GM12878 (cell line): ENCODE measurements around the gene ZFYVE21. TPM values are rescaled to one million over a fixed set of nuclear protein-coding genes. Genes with fewer than 3 reads are reported as not detected.

Experiments
- ATAC-seq: fragments of 200-7000 bp; cut with Tn5 transposase; 3 replicates; pipeline ENCODE4 v1.9.1; 2020; ENCODE audit warnings: mild to moderate bottlenecking, moderate library complexity
- BruUV-seq: library from RNA; stranded (reverse); fragments of 400-500 nt; replicated peaks from 2 replicates; lab custom pipeline; 2021; lab: Mats Ljungman, UMichigan
- CTCF ChIA-PET: fragments of 300-600 bp; sonication (Branson Sonifier 250); formaldehyde crosslinking; extraction: SDS; loops from one replicate; lab custom pipeline; 2021; ENCODE audit warnings: inconsistent platforms; lab: Yijun Ruan, JAX
- POLR2A ChIA-PET: fragments of 350-600 bp; formaldehyde crosslinking; extraction: SDS; loops from one replicate; lab custom pipeline; 2021; ENCODE audit warnings: inconsistent platforms; lab: Charles Lee
- RAD21 ChIA-PET: fragments of 300-600 bp; sonication (Branson Sonifier 250); formaldehyde crosslinking; loops from one replicate; lab custom pipeline; 2023; ENCODE audit warnings: antibody characterized with exemption; ENCODE audit not compliant: unreplicated experiment; lab: Charles Lee
- SMC1A ChIA-PET: fragments of 300-600 bp; sonication (Branson Sonifier 250); formaldehyde crosslinking; loops from one replicate; lab custom pipeline; 2023; ENCODE audit not compliant: unreplicated experiment, uncharacterized antibody; lab: Charles Lee
- DNase-seq: peaks from one replicate; pipeline ENCODE4 v3.0.0-alpha.2; 2011; ENCODE audit warnings: low read depth, low spot score
- FAIRE-seq: peaks from 3 replicates; lab custom pipeline; 2011; peaks lifted over from hg19 to GRCh38; lab: Jason Lieb, UNC
- H2AFZ ChIP-seq: 2 replicates; pipeline ENCODE4 v1.6.0; 2011; ENCODE audit warnings: low read depth, low read length, control low read depth; ENCODE audit not compliant: control insufficient read depth
- H3K27ac ChIP-seq: 2 replicates; pipeline ENCODE4 v1.5.1; 2011; ENCODE audit warnings: control low read depth; ENCODE audit not compliant: control insufficient read depth, insufficient read depth
- H3K27me3 ChIP-seq, 2 experiments: replicated peaks in 1 of 2; 2 replicates each; pipeline versions ENCODE4 v1.6.0 to v1.6.1; 2011; ENCODE audit warnings: low read length in 1 of 2; ENCODE audit not compliant: control insufficient read depth in 2 of 2, insufficient read depth in 2 of 2
- H3K36me3 ChIP-seq, 2 experiments: 2 replicates each; pipeline ENCODE4 v1.5.1; 2011; ENCODE audit warnings: low read length in 1 of 2; ENCODE audit not compliant: control insufficient read depth in 2 of 2, insufficient read depth in 2 of 2
- H3K4me1 ChIP-seq: 2 replicates; pipeline ENCODE4 v1.6.1; 2011; ENCODE audit warnings: mild to moderate bottlenecking, low read length, moderate library complexity, mixed read lengths; ENCODE audit not compliant: control insufficient read depth, insufficient read depth
- H3K4me2 ChIP-seq: 2 replicates; pipeline ENCODE4 v1.6.0; 2011; ENCODE audit warnings: control low read depth; ENCODE audit not compliant: control insufficient read depth, insufficient read depth
- H3K4me3 ChIP-seq: fragments of 200-600 bp; sonication (generic); 2 replicates; pipeline ENCODE4 v1.5.1; 2016
- H3K79me2 ChIP-seq: 2 replicates; pipeline ENCODE4 v1.6.0; 2011; ENCODE audit warnings: low read length; ENCODE audit not compliant: control insufficient read depth, insufficient read depth
- H3K9ac ChIP-seq: 2 replicates; pipeline ENCODE4 v1.8.0; 2011; ENCODE audit warnings: low read length, control low read depth, mixed read lengths; ENCODE audit not compliant: control insufficient read depth, insufficient read depth
- H3K9me3 ChIP-seq: replicated peaks from 3 replicates; pipeline ENCODE4 v1.5.1; 2011; ENCODE audit warnings: mild to moderate bottlenecking, low read length; ENCODE audit not compliant: control insufficient read depth, insufficient read depth
- H4K20me1 ChIP-seq: 2 replicates; pipeline ENCODE4 v1.6.0; 2011; ENCODE audit not compliant: control insufficient read depth, insufficient read depth
- MYB ChIP-seq: fragments of 150-350 bp; IDR thresholded peaks from 2 replicates; pipeline ENCODE4 v1.6.1; 2014; ENCODE audit warnings: mild to moderate bottlenecking, low read depth, low read length, borderline replicate concordance
- NR2C2 ChIP-seq: IDR thresholded peaks from 2 replicates; pipeline ENCODE4 v1.6.1; 2011; ENCODE audit warnings: borderline replicate concordance, low read depth; ENCODE audit not compliant: control insufficient read depth, insufficient read length
- WGBS: methylation state at CpG from one replicate; pipeline ENCODE4 v1.1.6; 2016; ENCODE audit warnings: low lambda C conversion rate; ENCODE audit not compliant: insufficient replicate concordance, insufficient coverage; ENCODE audit errors: missing lambda C conversion rate; 5-methylcytosine and 5-hydroxymethylcytosine counted together
- in situ Hi-C: fragments of 300-500 bp; cut with MboI; formaldehyde crosslinking; loops from 9 replicates; pipeline ENCODE4 v1.14.3; 2018; ENCODE audit warnings: mixed read lengths
- intact Hi-C: fragments of 100-400 bp; cut with micrococcal nuclease; formaldehyde crosslinking; loops from one replicate; pipeline ENCODE4 v1.14.2; 2022; ENCODE audit not compliant: unreplicated experiment
- polyA plus RNA-seq, 11 experiments: library from polyadenylated mRNA; depleted of rRNA in 4 of 11; unstranded in 6 of 11; stranded (reverse) in 5 of 11; fragments of >200 nt; fragmentation: Nextera tagmentation in 4 of 11; fragmentation: Illumina TruSeq in 1 of 11; extraction: Ambion mirVana in 4 of 11; extraction: Trizol in 1 of 11; gene quantifications; 1 replicate in 1 of 11; 2 replicates in 10 of 11; pipeline versions ENCODE4 v1.2.1 to v1.2.3, GENCODE V29; 2011 to 2016; ENCODE audit warnings: inconsistent platforms in 2 of 11, missing spikeins in 2 of 11, low read depth in 1 of 11
- total RNA-seq, 4 experiments: library from RNA; depleted of rRNA in 3 of 4; stranded (reverse); fragments of >200 nt in 3 of 4; fragmentation: Illumina TruSeq in 1 of 4; extraction: Trizol in 1 of 4; gene quantifications; 2 replicates each; pipeline versions ENCODE4 v1.2.1 to v1.2.3, GENCODE V29; 2013 to 2021
- TF ChIP-seq, protein P1 (sequence below): fragments of 450-650 bp; IDR thresholded peaks from 2 replicates; pipeline ENCODE4 v1.6.1; 2017; ENCODE audit warnings: antibody characterized with exemption, mild to moderate bottlenecking, moderate library complexity
- TF ChIP-seq, protein P2 (sequence below): fragments of 450-650 bp; IDR thresholded peaks from 2 replicates; pipeline ENCODE4 v1.6.1; 2018; ENCODE audit warnings: borderline replicate concordance, mild to moderate bottlenecking; ENCODE audit not compliant: partially characterized antibody

Gene ZFYVE21
- total and polyA plus RNA-seq, 10 of the 15 experiments (the other 5 are each of a cell fraction or from before 2014, with no cell fraction given): 0.79 to 21.7 (median 13.8) TPM

DNA sequence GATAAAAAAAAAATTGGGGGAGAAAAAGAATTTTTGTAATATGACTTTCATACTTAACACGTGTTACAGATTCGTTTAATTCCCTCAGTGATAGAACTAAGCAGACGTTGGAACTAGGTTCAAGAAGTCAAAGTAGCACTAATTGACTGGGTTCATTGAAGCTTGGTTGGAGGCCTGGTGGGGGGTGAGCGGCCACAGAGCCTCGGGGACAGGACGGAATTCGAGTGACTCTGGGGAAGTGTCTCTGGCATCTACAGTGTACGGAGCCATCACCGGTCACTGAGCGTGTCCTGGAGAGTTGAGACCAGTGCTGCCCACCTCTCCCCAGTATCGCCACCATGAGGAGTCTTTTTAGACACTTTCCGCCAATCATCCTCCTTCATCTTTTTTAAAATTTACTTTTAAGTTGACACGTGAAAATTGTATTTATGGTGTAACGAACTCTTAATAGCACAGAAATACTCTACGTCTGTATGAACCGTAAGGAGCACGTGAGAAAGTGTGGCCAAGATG, 1.3 kb downstream of the ZFYVE21 start (continued):
- TF ChIP-seq, protein P1, sequence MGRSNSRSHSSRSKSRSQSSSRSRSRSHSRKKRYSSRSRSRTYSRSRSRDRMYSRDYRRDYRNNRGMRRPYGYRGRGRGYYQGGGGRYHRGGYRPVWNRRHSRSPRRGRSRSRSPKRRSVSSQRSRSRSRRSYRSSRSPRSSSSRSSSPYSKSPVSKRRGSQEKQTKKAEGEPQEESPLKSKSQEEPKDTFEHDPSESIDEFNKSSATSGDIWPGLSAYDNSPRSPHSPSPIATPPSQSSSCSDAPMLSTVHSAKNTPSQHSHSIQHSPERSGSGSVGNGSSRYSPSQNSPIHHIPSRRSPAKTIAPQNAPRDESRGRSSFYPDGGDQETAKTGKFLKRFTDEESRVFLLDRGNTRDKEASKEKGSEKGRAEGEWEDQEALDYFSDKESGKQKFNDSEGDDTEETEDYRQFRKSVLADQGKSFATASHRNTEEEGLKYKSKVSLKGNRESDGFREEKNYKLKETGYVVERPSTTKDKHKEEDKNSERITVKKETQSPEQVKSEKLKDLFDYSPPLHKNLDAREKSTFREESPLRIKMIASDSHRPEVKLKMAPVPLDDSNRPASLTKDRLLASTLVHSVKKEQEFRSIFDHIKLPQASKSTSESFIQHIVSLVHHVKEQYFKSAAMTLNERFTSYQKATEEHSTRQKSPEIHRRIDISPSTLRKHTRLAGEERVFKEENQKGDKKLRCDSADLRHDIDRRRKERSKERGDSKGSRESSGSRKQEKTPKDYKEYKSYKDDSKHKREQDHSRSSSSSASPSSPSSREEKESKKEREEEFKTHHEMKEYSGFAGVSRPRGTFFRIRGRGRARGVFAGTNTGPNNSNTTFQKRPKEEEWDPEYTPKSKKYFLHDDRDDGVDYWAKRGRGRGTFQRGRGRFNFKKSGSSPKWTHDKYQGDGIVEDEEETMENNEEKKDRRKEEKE: no peak
- TF ChIP-seq MYB (no peak), NR2C2 (no peak)
- TF ChIP-seq, all 136 proteins: peak for 0

DNA sequence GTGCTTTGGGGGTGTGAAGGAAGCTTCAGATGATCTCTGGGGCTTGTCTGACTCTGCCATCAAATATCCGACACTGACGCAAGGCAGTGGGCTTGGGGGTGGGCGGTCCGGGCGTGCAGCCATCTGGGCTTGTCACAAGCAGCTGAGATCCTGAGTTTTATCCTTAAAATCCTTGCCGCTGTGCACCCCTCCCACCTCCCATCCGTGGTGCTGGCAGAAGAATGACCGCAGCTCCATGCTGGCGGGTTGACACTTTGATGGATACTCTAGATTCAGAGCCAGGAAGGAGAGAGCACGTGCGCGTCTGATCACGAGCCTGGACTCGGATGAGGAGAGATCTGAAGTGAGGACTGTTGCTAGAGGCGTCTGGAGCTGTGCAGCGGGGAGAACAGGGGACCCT, 3.0 kb downstream of the ZFYVE21 start:
- TF ChIP-seq, protein P2, sequence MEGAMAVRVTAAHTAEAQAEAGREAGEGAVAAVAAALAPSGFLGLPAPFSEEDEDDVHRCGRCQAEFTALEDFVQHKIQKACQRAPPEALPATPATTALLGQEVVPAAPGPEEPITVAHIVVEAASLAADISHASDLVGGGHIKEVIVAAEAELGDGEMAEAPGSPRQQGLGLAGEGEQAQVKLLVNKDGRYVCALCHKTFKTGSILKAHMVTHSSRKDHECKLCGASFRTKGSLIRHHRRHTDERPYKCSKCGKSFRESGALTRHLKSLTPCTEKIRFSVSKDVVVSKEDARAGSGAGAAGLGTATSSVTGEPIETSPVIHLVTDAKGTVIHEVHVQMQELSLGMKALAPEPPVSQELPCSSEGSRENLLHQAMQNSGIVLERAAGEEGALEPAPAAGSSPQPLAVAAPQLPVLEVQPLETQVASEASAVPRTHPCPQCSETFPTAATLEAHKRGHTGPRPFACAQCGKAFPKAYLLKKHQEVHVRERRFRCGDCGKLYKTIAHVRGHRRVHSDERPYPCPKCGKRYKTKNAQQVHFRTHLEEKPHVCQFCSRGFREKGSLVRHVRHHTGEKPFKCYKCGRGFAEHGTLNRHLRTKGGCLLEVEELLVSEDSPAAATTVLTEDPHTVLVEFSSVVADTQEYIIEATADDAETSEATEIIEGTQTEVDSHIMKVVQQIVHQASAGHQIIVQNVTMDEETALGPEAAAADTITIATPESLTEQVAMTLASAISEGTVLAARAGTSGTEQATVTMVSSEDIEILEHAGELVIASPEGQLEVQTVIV: no peak
- RAD21 ChIA-PET: interaction anchor here (0.7 kb wide), 1 partner anchor 24 kb away, joined by 3 read pairs; no protein-coding TSS in a partner anchor
- SMC1A ChIA-PET: no interaction called here
- Histone ChIP-seq H3K9me3 (no peaks in the 10 kb centered on the region), H2AFZ (no peak overlapping the region), H3K36me3 (no peaks in the 10 kb centered on the region), H4K20me1 (no peaks in the 10 kb centered on the region), H3K9ac (no peak overlapping the region), H3K79me2 (peaks cover 30% of the 10 kb centered on the region), H3K27ac (no peak overlapping the region), H3K4me1 (peaks cover 3% of the 10 kb centered on the region; the same call in 1 of the 2 replicates), H3K4me2 (no peak overlapping the region), H3K4me3 (no peak overlapping the region), H3K27me3 (no peaks in the 10 kb centered on the region)
- in situ Hi-C loops: no loop called here
- WGBS: 97% methylated on average over 16 of the region's 16 CpGs
- ATAC-seq: no peak
- intact Hi-C loops: no loop called here
- no peak for DNase-seq
- CTCF ChIA-PET: interaction anchor here (0.6 to 1.1 kb wide), 2 partner anchors 189 to 192 kb away, joined by 3 read pairs; no protein-coding TSS in a partner anchor
- BruUV-seq: no TSS peak
- no peak for FAIRE-seq
- POLR2A ChIA-PET: interaction anchor here (0.6 to 0.8 kb wide), 2 partner anchors 8 to 83 kb away, joined by 3 to 4 read pairs; no protein-coding TSS in a partner anchor
